GM12864 (cell line): ENCODE measurements around the gene SHISA8.
"Not testable (repeated sequence)": the region's sequence is repeated elsewhere in the genome, so short reads cannot be mapped to it uniquely, and the experiment has no call there.

Source experiments
- DNase-seq: peaks from one replicate; pipeline ENCODE4 v3.0.0-alpha.2; 2011; ENCODE audit warnings: low read depth
- H3K4me3 ChIP-seq: 2 replicates; pipeline ENCODE4 v1.5.1; 2011; ENCODE audit warnings: mild to moderate bottlenecking, low read depth, low read length, control low read depth
- CTCF ChIP-seq: IDR thresholded peaks from 2 replicates; pipeline ENCODE4 v1.5.1; 2011; ENCODE audit warnings: low read depth, mild to moderate bottlenecking, moderate library complexity, low read length, control low read depth, inconsistent platforms; ENCODE audit errors: missing control alignments

Gene SHISA8

GRCh38 chr22:41949297-41949965, 34.6 kb upstream of the SHISA8 start:
- TF ChIP-seq CTCF: no peak
- no peak for DNase-seq
- peak overlapping the region; percentile 20 for H3K4me3 ChIP-seq

GRCh38 chr22:41948928-41949296, 34.0 kb upstream of the SHISA8 start:
- H3K4me3 ChIP-seq, DNase-seq: not testable (repeated sequence)

- H3K4me3 ChIP-seq: no peak overlapping the region
- DNase-seq: no peak
- TF ChIP-seq CTCF: no peak
These were observed 33.3 kb upstream of the SHISA8 start for GRCh38 chr22:41948142-41948541.

GRCh38 chr22:41947424-41948080, 32.7 kb upstream of the SHISA8 start:
- TF ChIP-seq CTCF: no peak
- H3K4me3 ChIP-seq: peak overlapping the region; percentile 95; the same call in 1 of the 2 replicates
- no peak for DNase-seq

GRCh38 chr22:41946629-41947423, 32.0 kb upstream of the SHISA8 start, which contains the start of gene CENPM:
TSS of gene CENPM (minus strand) at chr22:41947152. CDS start at chr22:41947076, 76 bp downstream.
- DNase-seq: peak; percentile 82
- no peak for TF ChIP-seq CTCF
- peak within 1 kb of the TSS; percentile 95 for H3K4me3 ChIP-seq

- H3K4me3 ChIP-seq: no peak overlapping the region
- DNase-seq: no peak
- no peak for TF ChIP-seq CTCF
These were observed 28.9 kb upstream of the SHISA8 start for GRCh38 chr22:41943661-41944209.
